Thyroid gland (tissue), 4 donors: ENCODE data around the gene EMILIN1. TPM values are rescaled to one million over a fixed set of nuclear protein-coding genes. Genes with fewer than 3 reads are reported as not detected.

Source experiments
- DNase-seq, 2 donors: peaks; one replicate each; pipeline ENCODE4 v3.0.0-alpha.2; 2019
- H3K27ac ChIP-seq, 3 donors: fragments of 200-600 bp; sonication (generic); 1 replicate in 2 of 3; 2 replicates in 1 of 3; pipeline ENCODE4 v1.5.1; 2016 to 2019; ENCODE audit warnings: mild to moderate bottlenecking in 1 of 3, moderate library complexity in 1 of 3
- H3K27me3 ChIP-seq: fragments of 200-600 bp; sonication (generic); one replicate; pipeline ENCODE4 v1.5.1; 2019
- H3K36me3 ChIP-seq, 2 donors: fragments of 200-600 bp; sonication (generic); one replicate each; pipeline ENCODE4 v1.5.1; 2016 to 2019
- H3K4me1 ChIP-seq, 2 donors: fragments of 200-600 bp; sonication (generic); one replicate each; pipeline ENCODE4 v1.5.1; 2017 to 2019
- H3K4me3 ChIP-seq, 3 donors: fragments of 200-600 bp; sonication (generic); replicated peaks in 1 of 3; 1 replicate in 2 of 3; 2 replicates in 1 of 3; pipeline ENCODE4 v1.5.1; 2016; ENCODE audit warnings: mild to moderate bottlenecking in 1 of 3
- H3K9me3 ChIP-seq: fragments of 200-600 bp; sonication (generic); one replicate; pipeline ENCODE4 v1.5.1; 2017
- POLR2A ChIP-seq, 2 donors: fragments of 450-650 bp; IDR thresholded peaks; one replicate each; pipeline ENCODE4 v1.6.1; 2017; ENCODE audit warnings: antibody characterized with exemption in 2 of 2, mild to moderate bottlenecking in 2 of 2, moderate library complexity in 1 of 2
- WGBS, 2 donors: methylation state at CpG; one replicate each; pipeline ENCODE4 v1.1.5; 2017; 5-methylcytosine and 5-hydroxymethylcytosine counted together
- intact Hi-C: fragments of 100-400 bp; cut with DNase I; formaldehyde crosslinking; loops from one replicate; pipeline ENCODE4 v1.15.1; 2023
- total RNA-seq, 4 donors: library from RNA; depleted of rRNA; stranded (reverse); fragments of >200 nt; gene quantifications; one replicate each; pipeline ENCODE4 v1.2.3, GENCODE V29; 2016
- TF ChIP-seq, protein P1 (sequence below), 6 experiments: fragments of 200-600 bp in 3 of 6; fragments of 450-650 bp in 3 of 6; sonication (generic) in 3 of 6; IDR thresholded peaks; one replicate each; pipeline ENCODE4 v1.5.1; 2016 to 2019; ENCODE audit warnings: antibody characterized with exemption in 6 of 6, mild to moderate bottlenecking in 2 of 6, inconsistent platforms in 1 of 6, moderate library complexity in 1 of 6

The EMILIN1 gene
- total RNA-seq, 4 donors from 2014 or later, result 18.6 to 45.4 (median 29.3) TPM

- Histone ChIP-seq H3K4me3 (peak overlapping the region in 1 of 3 donors; percentile 100), H3K27me3 (no peaks in the 10 kb centered on the region), H3K4me1 (peaks cover 10 to 12% of the 10 kb centered on the region in 2 donors), H3K36me3 (peaks cover 11 to 24% of the 10 kb centered on the region in 2 donors), H3K9me3 (no peaks in the 10 kb centered on the region), H3K27ac (peak overlapping the region in 2 of 3 donors; percentile 78 to 87)
- intact Hi-C loops, result loop anchor here (5.0 kb wide), 1 partner anchor 72 kb away; no protein-coding TSS in a partner anchor
- no peak for TF ChIP-seq POLR2A (IDR thresholded peaks at IDR 0.05)
- TF ChIP-seq, protein P1, sequence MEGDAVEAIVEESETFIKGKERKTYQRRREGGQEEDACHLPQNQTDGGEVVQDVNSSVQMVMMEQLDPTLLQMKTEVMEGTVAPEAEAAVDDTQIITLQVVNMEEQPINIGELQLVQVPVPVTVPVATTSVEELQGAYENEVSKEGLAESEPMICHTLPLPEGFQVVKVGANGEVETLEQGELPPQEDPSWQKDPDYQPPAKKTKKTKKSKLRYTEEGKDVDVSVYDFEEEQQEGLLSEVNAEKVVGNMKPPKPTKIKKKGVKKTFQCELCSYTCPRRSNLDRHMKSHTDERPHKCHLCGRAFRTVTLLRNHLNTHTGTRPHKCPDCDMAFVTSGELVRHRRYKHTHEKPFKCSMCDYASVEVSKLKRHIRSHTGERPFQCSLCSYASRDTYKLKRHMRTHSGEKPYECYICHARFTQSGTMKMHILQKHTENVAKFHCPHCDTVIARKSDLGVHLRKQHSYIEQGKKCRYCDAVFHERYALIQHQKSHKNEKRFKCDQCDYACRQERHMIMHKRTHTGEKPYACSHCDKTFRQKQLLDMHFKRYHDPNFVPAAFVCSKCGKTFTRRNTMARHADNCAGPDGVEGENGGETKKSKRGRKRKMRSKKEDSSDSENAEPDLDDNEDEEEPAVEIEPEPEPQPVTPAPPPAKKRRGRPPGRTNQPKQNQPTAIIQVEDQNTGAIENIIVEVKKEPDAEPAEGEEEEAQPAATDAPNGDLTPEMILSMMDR (IDR thresholded peaks at IDR 0.05), result no peak
- whole genome bisulfite sequencing, 2 donors, result 70 to 89% methylated on average over 20 to 26 of the region's 33 CpGs
- no peak for DNase-seq
These were observed 56.5 kb downstream of the EMILIN1 start for GRCh38 chr2:27134781-27135477.

GRCh38 chr2:27135478-27135955, 57.1 kb downstream of the EMILIN1 start:
- intact Hi-C loops, result loop anchor here (5.0 kb wide), 1 partner anchor 72 kb away; no protein-coding TSS in a partner anchor
- TF ChIP-seq, protein P1 (IDR thresholded peaks at IDR 0.05), result no peak
- TF ChIP-seq POLR2A (IDR thresholded peaks at IDR 0.05), result no peak
- Histone ChIP-seq H3K27ac (no peak overlapping the region), H3K36me3 (peaks cover 9 to 21% of the 10 kb centered on the region in 2 donors), H3K9me3 (no peaks in the 10 kb centered on the region), H3K4me1 (peaks cover 10 to 12% of the 10 kb centered on the region in 2 donors), H3K4me3 (no peak overlapping the region), H3K27me3 (no peaks in the 10 kb centered on the region)
- no peak for DNase-seq
- WGBS, 2 donors, result 85 to 92% methylated on average over 12 of the region's 12 CpGs

Other genes starting within 250 kb of the EMILIN1 start
- not detected for gene DPYSL5, start 230.5 kb upstream of the EMILIN1 start, total RNA-seq
- gene MAPRE3, start 108.0 kb upstream of the EMILIN1 start, total RNA-seq, result 10 to 100 TPM; 12.9 to 21.2 (median 17.0) TPM
- 10 to 100 TPM; 43.3 to 93.8 (median 78.9) TPM for gene TMEM214, start 45.6 kb upstream of the EMILIN1 start, total RNA-seq
- gene AGBL5, start 26.9 kb upstream of the EMILIN1 start, total RNA-seq, result 10 to 100 TPM; 29.1 to 40.0 (median 31.6) TPM
- 100 to 1,000 TPM; 235 to 467 (median 261) TPM for gene OST4, start 7.0 kb upstream of the EMILIN1 start, total RNA-seq
- 1 to 10 TPM in 3 of 4 donors, under 1 TPM in 1; 0.44 to 2.3 (median 1.7) TPM for gene KHK, start 8.2 kb downstream of the EMILIN1 start, total RNA-seq
- 1 to 10 TPM in 2 of 4 donors, not detected in 2; 3.7 to 8.5 TPM for gene CGREF1, start 40.5 kb downstream of the EMILIN1 start, total RNA-seq
- gene ABHD1, start 45.2 kb downstream of the EMILIN1 start, total RNA-seq, result 1 to 10 TPM in 1 of 4 donors, under 1 TPM in 3; 0.44 to 1.1 (median 0.76) TPM
- 10 to 100 TPM; 52.4 to 84.0 (median 55.2) TPM for gene PREB, start 56.0 kb downstream of the EMILIN1 start, total RNA-seq
- gene PRR30, start 60.8 kb downstream of the EMILIN1 start, total RNA-seq, result under 1 TPM in 2 of 4 donors, not detected in 2; 0.27 to 0.67 TPM
- gene TCF23, start 70.4 kb downstream of the EMILIN1 start, total RNA-seq, result under 1 TPM in 1 of 4 donors, not detected in 3; 0.13 TPM
- gene ATRAID, start 133.4 kb downstream of the EMILIN1 start, total RNA-seq, result 100 to 1,000 TPM; 149 to 345 (median 254) TPM
- 10 to 100 TPM; 10.9 to 34.0 (median 22.0) TPM for gene SLC5A6, start 133.7 kb downstream of the EMILIN1 start, total RNA-seq
- gene CAD, start 138.8 kb downstream of the EMILIN1 start, total RNA-seq, result 10 to 100 TPM; 16.5 to 31.9 (median 28.2) TPM
- gene SLC30A3, start 184.4 kb downstream of the EMILIN1 start, total RNA-seq, result under 1 TPM; 0.33 to 0.98 (median 0.80) TPM
- 1 to 10 TPM in 2 of 4 donors, under 1 TPM in 1, not detected in 1; 0.33 to 2.1 (median 1.1) TPM for gene DNAJC5G, start 196.8 kb downstream of the EMILIN1 start, total RNA-seq
- 1 to 10 TPM in 1 of 4 donors, under 1 TPM in 2, not detected in 1; 0.22 to 1.6 (median 0.54) TPM for gene TRIM54, start 203.8 kb downstream of the EMILIN1 start, total RNA-seq
- gene UCN, start 229.8 kb downstream of the EMILIN1 start, total RNA-seq, result 1 to 10 TPM; 1.1 to 2.5 (median 2.0) TPM
- gene MPV17, start 244.5 kb downstream of the EMILIN1 start, total RNA-seq, result 100 to 1,000 TPM in 3 of 4 donors, 10 to 100 TPM in 1; 92.9 to 151 (median 116) TPM